Measurements from ENCODE around the gene AMFR. TPM values are rescaled to one million over a fixed set of nuclear protein-coding genes. Genes with fewer than 3 reads are reported as not detected.

AMFR gene
- total and polyA plus RNA-seq, 2 of the 8 experiments (the other 6 are each of a cell fraction or from before 2014, with no cell fraction given): 18.6 to 21.7 TPM

DNA sequence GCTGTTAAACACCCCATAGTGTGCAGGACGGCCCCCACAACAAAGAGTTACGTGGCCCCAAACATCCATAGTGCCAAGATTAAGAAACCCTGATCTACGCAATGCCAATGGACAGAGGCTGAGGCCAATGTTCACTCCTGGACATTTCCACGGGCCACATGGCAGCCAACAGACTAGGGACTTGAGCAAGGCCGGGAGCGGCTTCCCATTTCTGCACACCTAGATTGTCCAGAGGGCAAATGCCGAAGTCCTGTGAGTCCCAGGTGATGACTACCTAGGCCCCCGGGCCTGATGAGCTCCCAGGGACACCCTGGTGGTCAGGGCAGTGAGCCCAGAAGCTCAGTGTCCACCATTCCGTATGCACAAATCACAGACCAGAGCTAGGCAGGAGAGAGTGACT, 95.5 kb downstream of the AMFR start:
- no peak overlapping the region for H4K8ac ChIP-seq (ENCODE audit: extremely low read depth, insufficient read depth, low read length)
- no peaks in the 10 kb centered on the region for H3K36me3 ChIP-seq (ENCODE audit: control insufficient read depth in 2 of 4, insufficient read depth in 4 of 4, low read length in 3 of 4)
- no peak overlapping the region for H4K5ac ChIP-seq (ENCODE audit: insufficient read length, low read depth, low read length)
- no peak overlapping the region for H2AK5ac ChIP-seq (ENCODE audit: low read depth, low read length)
- no peak overlapping the region for H3K4me3 ChIP-seq (ENCODE audit: extremely low read depth in 1 of 4, insufficient read depth in 2 of 4, low read depth in 3 of 4, low read length in 4 of 4)
- H3K18ac ChIP-seq (ENCODE audit: extremely low read depth, low read length): no peak overlapping the region
- H3K23me2 ChIP-seq (ENCODE audit: low read depth, low read length): no peaks in the 10 kb centered on the region; the same call in 1 of the 2 replicates
- no peak overlapping the region for H2AFZ ChIP-seq (ENCODE audit: low read length)
- no peaks in the 10 kb centered on the region for H3K79me1 ChIP-seq (ENCODE audit: low read depth, low read length)
- H3K27ac ChIP-seq (ENCODE audit: low read depth, low read length): no peak overlapping the region
- WGBS, 2 experiments (ENCODE audit: extremely low coverage in 1 of 2, insufficient coverage in 1 of 2, insufficient read length in 1 of 2, insufficient replicate concordance in 2 of 2, low coverage in 1 of 2, low lambda C conversion rate in 2 of 2, missing lambda C conversion rate in 1 of 2): 88% methylated on average over 9 of the region's 9 CpGs; no CpG with 5 or more reads in 1 of the 2 experiments
- DNase-seq (ENCODE audit: low read depth in 1 of 2, low spot score in 2 of 2) (no peak), FAIRE-seq (no peak)
- no peak overlapping the region for H3K4me2 ChIP-seq (ENCODE audit: insufficient read depth in 1 of 2, low read depth in 2 of 2, low read length in 2 of 2)
- CTCF ChIA-PET (ENCODE audit: partially characterized antibody): interaction anchor here (0.9 to 7.9 kb wide), 5 partner anchors 8 to 71 kb away, joined by 3 to 61 read pairs (median 5); no protein-coding TSS in a partner anchor
- POLR2A ChIA-PET (ENCODE audit: partially characterized antibody): interaction anchor here (0.5 kb wide), 1 partner anchor 344 kb away, joined by 3 read pairs; no protein-coding TSS in a partner anchor
- no peak overlapping the region for H2BK120ac ChIP-seq (replicated peaks; ENCODE audit: low read depth, low read length)
- no peak overlapping the region for H3K4ac ChIP-seq (replicated peaks; ENCODE audit: insufficient read length, low read depth, low read length)
- H3K4me1 ChIP-seq (replicated peaks in 1 of 4; ENCODE audit: control insufficient read depth in 3 of 4, insufficient read depth in 4 of 4, low read length in 3 of 4): no peaks in the 10 kb centered on the region
- no peak overlapping the region for H3K14ac ChIP-seq (ENCODE audit: insufficient read length)
- H3K23ac ChIP-seq (ENCODE audit: insufficient read length): no peak overlapping the region
- H2BK20ac ChIP-seq (ENCODE audit: low read length): no peak overlapping the region
- no peak overlapping the region for H2BK15ac ChIP-seq (ENCODE audit: low read length)
- H4K20me1 ChIP-seq (replicated peaks in 1 of 2; ENCODE audit: control insufficient read depth in 1 of 2, insufficient read depth in 2 of 2, low read length in 2 of 2): peaks cover 0 to 1% of the 10 kb centered on the region in 2 experiments
- H3K56ac ChIP-seq (replicated peaks; ENCODE audit: insufficient read length, low read depth, low read length): no peak overlapping the region
- H2BK5ac ChIP-seq (ENCODE audit: low read depth, low read length): no peak overlapping the region
- no peaks in the 10 kb centered on the region for H3K9me3 ChIP-seq (ENCODE audit: insufficient read depth in 2 of 2, low read depth in 1 of 2, low read length in 1 of 2)
- no peaks in the 10 kb centered on the region for H3K79me2 ChIP-seq (ENCODE audit: control insufficient read depth in 1 of 2, insufficient read depth in 2 of 2, low read length in 2 of 2)
- H3K9ac ChIP-seq (replicated peaks in 1 of 4; ENCODE audit: extremely low read depth in 1 of 4, low read depth in 3 of 4, low read length in 3 of 4): no peak overlapping the region
- H4K91ac ChIP-seq (replicated peaks; ENCODE audit: insufficient read length, low read length): no peak overlapping the region
- H2BK12ac ChIP-seq (ENCODE audit: low read depth, low read length): no peak overlapping the region
- H3K27me3 ChIP-seq (replicated peaks in 1 of 4; ENCODE audit: control insufficient read depth in 3 of 4, extremely low read depth in 1 of 4, insufficient read depth in 3 of 4, low read length in 3 of 4): no peaks in the 10 kb centered on the region
- no peak for TF ChIP-seq NRF1 (IDR thresholded peaks at IDR 0.05; ENCODE audit: low read depth, low read length)
- TF ChIP-seq, protein P1, sequence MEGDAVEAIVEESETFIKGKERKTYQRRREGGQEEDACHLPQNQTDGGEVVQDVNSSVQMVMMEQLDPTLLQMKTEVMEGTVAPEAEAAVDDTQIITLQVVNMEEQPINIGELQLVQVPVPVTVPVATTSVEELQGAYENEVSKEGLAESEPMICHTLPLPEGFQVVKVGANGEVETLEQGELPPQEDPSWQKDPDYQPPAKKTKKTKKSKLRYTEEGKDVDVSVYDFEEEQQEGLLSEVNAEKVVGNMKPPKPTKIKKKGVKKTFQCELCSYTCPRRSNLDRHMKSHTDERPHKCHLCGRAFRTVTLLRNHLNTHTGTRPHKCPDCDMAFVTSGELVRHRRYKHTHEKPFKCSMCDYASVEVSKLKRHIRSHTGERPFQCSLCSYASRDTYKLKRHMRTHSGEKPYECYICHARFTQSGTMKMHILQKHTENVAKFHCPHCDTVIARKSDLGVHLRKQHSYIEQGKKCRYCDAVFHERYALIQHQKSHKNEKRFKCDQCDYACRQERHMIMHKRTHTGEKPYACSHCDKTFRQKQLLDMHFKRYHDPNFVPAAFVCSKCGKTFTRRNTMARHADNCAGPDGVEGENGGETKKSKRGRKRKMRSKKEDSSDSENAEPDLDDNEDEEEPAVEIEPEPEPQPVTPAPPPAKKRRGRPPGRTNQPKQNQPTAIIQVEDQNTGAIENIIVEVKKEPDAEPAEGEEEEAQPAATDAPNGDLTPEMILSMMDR (IDR thresholded peaks at IDR 0.05; ENCODE audit: control extremely low read depth in 1 of 3, insufficient read depth in 1 of 3, low read depth in 1 of 3, low read length in 3 of 3): no peak
- TF ChIP-seq SP2 (IDR thresholded peaks at IDR 0.05; ENCODE audit: low read length): no peak
- TF ChIP-seq POU5F1 (IDR thresholded peaks at IDR 0.05; ENCODE audit: low read depth, low read length): no peak
- TF ChIP-seq, protein P2, sequence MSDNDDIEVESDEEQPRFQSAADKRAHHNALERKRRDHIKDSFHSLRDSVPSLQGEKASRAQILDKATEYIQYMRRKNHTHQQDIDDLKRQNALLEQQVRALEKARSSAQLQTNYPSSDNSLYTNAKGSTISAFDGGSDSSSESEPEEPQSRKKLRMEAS (IDR thresholded peaks at IDR 0.05): no peak
- no peak for TF ChIP-seq MAFK (IDR thresholded peaks at IDR 0.05; ENCODE audit: low read depth, low read length)
- no peak for TF ChIP-seq E2F6 (IDR thresholded peaks at IDR 0.05)
- TF ChIP-seq NANOG (IDR thresholded peaks at IDR 0.05; ENCODE audit: insufficient read depth, low read depth, low read length, poor library complexity, severe bottlenecking): no peak
- TF ChIP-seq RBBP5 (IDR thresholded peaks at IDR 0.05; ENCODE audit: borderline replicate concordance, low read depth, low read length): no peak
- no peak for TF ChIP-seq SRF (IDR thresholded peaks at IDR 0.05; ENCODE audit: low read depth, low read length)
- TF ChIP-seq POLR2A (IDR thresholded peaks at IDR 0.05; ENCODE audit: control extremely low read depth in 1 of 2, low read depth in 2 of 2, low read length in 2 of 2): no peak
